OCI-LY7 (cell line): ENCODE data around the gene SPTB.

ENCODE experiments used
- EZH2phosphoT487 ChIP-seq: fragments of 200-600 bp; sonication (generic); IDR thresholded peaks from 2 replicates; pipeline ENCODE4 v1.6.1; 2018; ENCODE audit warnings: low read depth, borderline replicate concordance, mild to moderate bottlenecking, mixed run types, antibody characterized with exemption, low read length, moderate library complexity, mixed read lengths
- TF ChIP-seq, protein P1 (sequence below): fragments of 200-600 bp; sonication (generic); conservative IDR thresholded peaks from 2 replicates; pipeline ENCODE4 v1.5.1; 2014; ENCODE audit warnings: mild to moderate bottlenecking, antibody characterized with exemption, low read length, moderate library complexity, mixed read lengths

GRCh38 chr14:64702493-64703394, 177.0 kb downstream of the SPTB start:
- TF ChIP-seq, protein P1, sequence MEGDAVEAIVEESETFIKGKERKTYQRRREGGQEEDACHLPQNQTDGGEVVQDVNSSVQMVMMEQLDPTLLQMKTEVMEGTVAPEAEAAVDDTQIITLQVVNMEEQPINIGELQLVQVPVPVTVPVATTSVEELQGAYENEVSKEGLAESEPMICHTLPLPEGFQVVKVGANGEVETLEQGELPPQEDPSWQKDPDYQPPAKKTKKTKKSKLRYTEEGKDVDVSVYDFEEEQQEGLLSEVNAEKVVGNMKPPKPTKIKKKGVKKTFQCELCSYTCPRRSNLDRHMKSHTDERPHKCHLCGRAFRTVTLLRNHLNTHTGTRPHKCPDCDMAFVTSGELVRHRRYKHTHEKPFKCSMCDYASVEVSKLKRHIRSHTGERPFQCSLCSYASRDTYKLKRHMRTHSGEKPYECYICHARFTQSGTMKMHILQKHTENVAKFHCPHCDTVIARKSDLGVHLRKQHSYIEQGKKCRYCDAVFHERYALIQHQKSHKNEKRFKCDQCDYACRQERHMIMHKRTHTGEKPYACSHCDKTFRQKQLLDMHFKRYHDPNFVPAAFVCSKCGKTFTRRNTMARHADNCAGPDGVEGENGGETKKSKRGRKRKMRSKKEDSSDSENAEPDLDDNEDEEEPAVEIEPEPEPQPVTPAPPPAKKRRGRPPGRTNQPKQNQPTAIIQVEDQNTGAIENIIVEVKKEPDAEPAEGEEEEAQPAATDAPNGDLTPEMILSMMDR: no peak
- no peak for TF ChIP-seq EZH2phosphoT487
